ENCODE measurements around the gene VDAC2.
"Not testable (repeated sequence)": the region's sequence is repeated elsewhere in the genome, so short reads cannot be mapped to it uniquely, and the experiment has no call there.

The VDAC2 gene

GRCh38 chr10:75221492-75221891 lies 10.9 kb downstream of the VDAC2 start:
- ChIA-PET POLR2A (interaction anchor here (1.3 kb wide), 1 partner anchor 11 kb away, joined by 7 read pairs; the partner anchor contains the start of gene VDAC2), CTCF (interaction anchor here (0.9 to 2.6 kb wide), 2 partner anchors 10 to 27 kb away, joined by 3 to 9 read pairs; no protein-coding TSS in a partner anchor)
- peaks cover 70 to 96% of the 10 kb centered on the region in 2 experiments for H3K36me3 ChIP-seq (ENCODE audit: control insufficient read depth in 2 of 2, insufficient read depth in 1 of 2, low read length in 2 of 2)
- not testable (repeated sequence) for H3K4me3 ChIP-seq (ENCODE audit: low read depth, low read length); H3K27ac ChIP-seq (ENCODE audit: extremely low read depth, low read depth, low read length); H3K9me3 ChIP-seq (ENCODE audit: control insufficient read depth, insufficient read depth, low read depth, low read length)
- TF ChIP-seq ZNF121 (tag by site-specific recombination; IDR thresholded peaks at IDR 0.05), result peak; percentile 97
- peak; percentile 47; the same call in 1 of the 2 replicates for TF ChIP-seq ZNF600 (tag by site-specific recombination; IDR thresholded peaks at IDR 0.05)
- H3K4me1 ChIP-seq (ENCODE audit: control insufficient read depth, insufficient read depth, low read length), result peaks cover 13% of the 10 kb centered on the region

DNA sequence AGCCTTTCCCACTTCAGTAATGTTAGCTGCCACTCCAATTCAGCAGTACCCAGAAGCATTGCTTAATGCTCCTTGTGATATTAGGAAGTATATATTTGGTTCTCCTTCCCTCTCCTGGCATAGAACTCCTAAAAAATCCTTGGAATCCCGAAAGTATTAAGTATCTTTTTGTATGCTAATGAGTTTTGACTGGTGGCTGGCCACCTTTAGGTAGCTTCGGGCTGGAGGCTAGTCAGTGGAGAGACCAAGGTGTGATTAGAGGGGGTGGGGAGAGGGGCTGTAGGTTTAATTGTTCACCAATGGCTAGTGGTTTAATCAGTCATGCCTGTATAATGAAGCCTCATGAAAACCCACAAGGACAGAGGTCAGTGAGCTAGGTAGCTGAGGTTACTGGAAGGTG lies 12.9 kb downstream of the VDAC2 start:
- CTCF ChIA-PET, result interaction anchor here (1.5 to 2.6 kb wide), 3 partner anchors 8 to 12 kb away, joined by 4 to 9 read pairs (median 6); partner anchors contain the start of gene COMTD1

DNA sequence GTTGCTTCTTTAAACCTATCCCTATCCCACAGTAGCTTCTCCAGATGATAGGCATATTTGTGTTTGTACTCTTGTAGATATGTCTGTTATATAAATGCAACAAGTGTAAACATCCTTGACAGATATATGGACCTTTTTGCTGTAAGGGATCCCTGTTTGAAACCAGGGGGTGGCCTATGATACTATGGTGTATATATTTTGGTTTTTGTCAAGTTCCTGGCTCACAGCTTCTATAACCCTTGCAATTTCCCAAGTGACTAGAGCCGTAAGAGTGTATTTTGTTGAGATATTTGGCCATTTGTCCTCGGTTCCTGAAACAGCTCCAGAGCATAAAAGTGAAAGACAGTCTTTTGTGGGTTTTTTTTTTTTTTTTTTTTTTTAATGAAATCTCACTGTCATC lies 15.5 kb downstream of the VDAC2 start:
- TF ChIP-seq ZNF335 (tag by site-specific recombination; conservative IDR thresholded peaks at IDR 0.05), result 0 out of 2 replicates have a peak, but pooled peaks have one; percentile 1
- TF ChIP-seq ZNF521 (tag by site-specific recombination; IDR thresholded peaks at IDR 0.05), result no peak
- no peak for TF ChIP-seq ZNF324 (tag by site-specific recombination; IDR thresholded peaks at IDR 0.05)
- peak; percentile 88 for TF ChIP-seq SCRT2 (tag by site-specific recombination; IDR thresholded peaks at IDR 0.05)
- no peak for TF ChIP-seq ZFP41 (tag by site-specific recombination; IDR thresholded peaks at IDR 0.05; ENCODE audit: borderline replicate concordance)
- H3K4me1 ChIP-seq (ENCODE audit: control insufficient read depth, insufficient read depth, low read length), result peaks cover 15% of the 10 kb centered on the region
- ChIA-PET POLR2A (interaction anchor here (0.6 to 5.5 kb wide), 6 partner anchors 9 to 481 kb away, joined by 3 to 28 read pairs (median 7); partner anchors contain the start of genes COMTD1, SAMD8 and VDAC2), CTCF (interaction anchor here (0.7 to 2.0 kb wide), 6 partner anchors 10 to 1078 kb away, joined by 3 to 12 read pairs (median 5); partner anchors contain the start of gene COMTD1)
- no peaks in the 10 kb centered on the region for H3K9me3 ChIP-seq (ENCODE audit: control insufficient read depth, insufficient read depth, low read depth, low read length)
- no peak overlapping the region for H3K4me3 ChIP-seq (ENCODE audit: low read depth, low read length)
- H3K27ac ChIP-seq (ENCODE audit: extremely low read depth, low read depth, low read length), result no peak overlapping the region
- peaks cover 37 to 92% of the 10 kb centered on the region in 2 experiments for H3K36me3 ChIP-seq (ENCODE audit: control insufficient read depth in 2 of 2, insufficient read depth in 1 of 2, low read length in 2 of 2)

More for the DNA sequence above, 12.9 kb downstream of the VDAC2 start:
- POLR2A ChIA-PET, result interaction anchor here (1.2 to 2.2 kb wide), 2 partner anchors 9 to 13 kb away, joined by 10 to 11 read pairs; partner anchors contain the start of gene VDAC2
- TF ChIP-seq IKZF3 (tag by site-specific recombination; IDR thresholded peaks at IDR 0.05) (peak; percentile 0; the same call in 1 of the 2 replicates), KLF17 (tag by site-specific recombination; IDR thresholded peaks at IDR 0.05) (no peak)
- H3K4me1 ChIP-seq (ENCODE audit: control insufficient read depth, insufficient read depth, low read length), result peaks cover 15% of the 10 kb centered on the region
- H3K27ac ChIP-seq (ENCODE audit: extremely low read depth, low read depth, low read length), result no peak overlapping the region
- H3K36me3 ChIP-seq (ENCODE audit: control insufficient read depth in 2 of 2, insufficient read depth in 1 of 2, low read length in 2 of 2), result peaks cover 56 to 90% of the 10 kb centered on the region in 2 experiments
- no peaks in the 10 kb centered on the region for H3K9me3 ChIP-seq (ENCODE audit: control insufficient read depth, insufficient read depth, low read depth, low read length)
- no peak overlapping the region for H3K4me3 ChIP-seq (ENCODE audit: low read depth, low read length)

DNA sequence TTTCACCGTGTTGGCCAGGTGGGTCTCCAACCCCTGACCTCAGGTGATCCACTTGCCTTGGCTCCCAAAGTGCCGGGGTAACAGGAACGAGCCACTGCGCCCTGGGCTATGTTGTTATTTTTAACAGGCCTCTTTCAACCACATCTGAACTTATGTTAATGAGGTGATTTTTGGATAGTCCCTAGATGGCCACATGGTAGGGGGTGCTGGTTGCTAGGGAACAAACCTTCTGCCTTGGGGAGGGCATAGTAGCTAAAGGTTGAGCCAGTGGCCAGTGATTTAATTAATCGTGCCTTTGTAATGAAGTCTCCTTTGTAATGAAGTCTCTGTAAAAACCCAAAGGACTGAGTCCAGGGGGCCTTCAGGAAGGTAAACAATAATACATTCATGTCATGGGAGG lies 16.1 kb downstream of the VDAC2 start:
- CTCF ChIA-PET, result interaction anchor here (0.6 to 2.0 kb wide), 4 partner anchors 10 to 983 kb away, joined by 3 to 8 read pairs (median 4); no protein-coding TSS in a partner anchor
- peaks cover 31 to 92% of the 10 kb centered on the region in 2 experiments for H3K36me3 ChIP-seq (ENCODE audit: control insufficient read depth in 2 of 2, insufficient read depth in 1 of 2, low read length in 2 of 2)
- no peak overlapping the region for H3K4me3 ChIP-seq (ENCODE audit: low read depth, low read length)
- POLR2A ChIA-PET, result interaction anchor here (0.6 to 5.5 kb wide), 2 partner anchors 16 to 32 kb away, joined by 8 to 28 read pairs; partner anchors contain the start of gene VDAC2
- no peak overlapping the region for H3K27ac ChIP-seq (ENCODE audit: extremely low read depth, low read depth, low read length)
- H3K4me1 ChIP-seq (ENCODE audit: control insufficient read depth, insufficient read depth, low read length), result peaks cover 15% of the 10 kb centered on the region
- no peaks in the 10 kb centered on the region for H3K9me3 ChIP-seq (ENCODE audit: control insufficient read depth, insufficient read depth, low read depth, low read length)
- TF ChIP-seq ZSCAN18 (tag by site-specific recombination; IDR thresholded peaks at IDR 0.05) (no peak), RBAK (tag by site-specific recombination; IDR thresholded peaks at IDR 0.05) (no peak), ZBTB48 (tag by site-specific recombination; IDR thresholded peaks at IDR 0.05) (0 out of 2 replicates have a peak, but pooled peaks have one; percentile 39), ZNF266 (tag by site-specific recombination; IDR thresholded peaks at IDR 0.05; ENCODE audit: low read depth) (no peak), ZBTB21 (tag by site-specific recombination; IDR thresholded peaks at IDR 0.05) (no peak), GLIS1 (tag by site-specific recombination; IDR thresholded peaks at IDR 0.05) (peak; percentile 83), ZNF140 (tag by site-specific recombination; IDR thresholded peaks at IDR 0.05) (no peak)
- TF ChIP-seq, protein P1, sequence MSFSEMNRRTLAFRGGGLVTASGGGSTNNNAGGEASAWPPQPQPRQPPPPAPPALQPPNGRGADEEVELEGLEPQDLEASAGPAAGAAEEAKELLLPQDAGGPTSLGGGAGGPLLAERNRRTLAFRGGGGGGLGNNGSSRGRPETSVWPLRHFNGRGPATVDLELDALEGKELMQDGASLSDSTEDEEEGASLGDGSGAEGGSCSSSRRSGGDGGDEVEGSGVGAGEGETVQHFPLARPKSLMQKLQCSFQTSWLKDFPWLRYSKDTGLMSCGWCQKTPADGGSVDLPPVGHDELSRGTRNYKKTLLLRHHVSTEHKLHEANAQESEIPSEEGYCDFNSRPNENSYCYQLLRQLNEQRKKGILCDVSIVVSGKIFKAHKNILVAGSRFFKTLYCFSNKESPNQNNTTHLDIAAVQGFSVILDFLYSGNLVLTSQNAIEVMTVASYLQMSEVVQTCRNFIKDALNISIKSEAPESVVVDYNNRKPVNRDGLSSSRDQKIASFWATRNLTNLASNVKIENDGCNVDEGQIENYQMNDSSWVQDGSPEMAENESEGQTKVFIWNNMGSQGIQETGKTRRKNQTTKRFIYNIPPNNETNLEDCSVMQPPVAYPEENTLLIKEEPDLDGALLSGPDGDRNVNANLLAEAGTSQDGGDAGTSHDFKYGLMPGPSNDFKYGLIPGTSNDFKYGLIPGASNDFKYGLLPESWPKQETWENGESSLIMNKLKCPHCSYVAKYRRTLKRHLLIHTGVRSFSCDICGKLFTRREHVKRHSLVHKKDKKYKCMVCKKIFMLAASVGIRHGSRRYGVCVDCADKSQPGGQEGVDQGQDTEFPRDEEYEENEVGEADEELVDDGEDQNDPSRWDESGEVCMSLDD (tag by site-specific recombination; IDR thresholded peaks at IDR 0.05), result no peak
- TF ChIP-seq, protein P2, sequence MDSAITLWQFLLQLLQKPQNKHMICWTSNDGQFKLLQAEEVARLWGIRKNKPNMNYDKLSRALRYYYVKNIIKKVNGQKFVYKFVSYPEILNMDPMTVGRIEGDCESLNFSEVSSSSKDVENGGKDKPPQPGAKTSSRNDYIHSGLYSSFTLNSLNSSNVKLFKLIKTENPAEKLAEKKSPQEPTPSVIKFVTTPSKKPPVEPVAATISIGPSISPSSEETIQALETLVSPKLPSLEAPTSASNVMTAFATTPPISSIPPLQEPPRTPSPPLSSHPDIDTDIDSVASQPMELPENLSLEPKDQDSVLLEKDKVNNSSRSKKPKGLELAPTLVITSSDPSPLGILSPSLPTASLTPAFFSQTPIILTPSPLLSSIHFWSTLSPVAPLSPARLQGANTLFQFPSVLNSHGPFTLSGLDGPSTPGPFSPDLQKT (IDR thresholded peaks at IDR 0.05; ENCODE audit: borderline replicate concordance, low read depth, low read length), result no peak
